ENCODE data around the gene SIPA1L3.

Gene SIPA1L3

DNA sequence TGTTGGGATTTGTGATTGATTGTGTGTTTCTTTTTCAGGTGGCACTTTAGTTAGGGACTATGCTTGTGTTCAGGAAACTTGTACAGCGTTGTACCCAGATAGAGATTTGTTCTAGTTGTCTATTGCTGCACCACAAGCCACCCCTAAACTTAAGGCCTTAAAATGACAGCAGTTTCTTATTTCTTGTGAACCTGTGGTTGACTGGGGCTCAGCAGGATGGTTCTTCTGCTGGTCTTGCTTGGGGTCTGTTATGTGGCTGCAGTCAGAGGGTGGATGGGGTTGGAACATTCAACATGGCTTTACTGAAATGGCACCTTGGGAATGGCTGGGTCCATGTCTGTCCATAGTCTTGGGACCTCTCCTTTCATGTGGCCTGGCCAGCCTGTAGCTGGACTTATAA is 28.3 kb downstream of the SIPA1L3 start:
- H3K4me1 ChIP-seq (ENCODE audit: control insufficient read depth in 1 of 2, insufficient read depth in 1 of 2, low read depth in 1 of 2, low read length in 1 of 2): peaks cover 19% of the 10 kb centered on the region in 2 experiments
- no peak overlapping the region for H3K27ac ChIP-seq
- no peaks in the 10 kb centered on the region for H3K27me3 ChIP-seq
- TF ChIP-seq, protein P1, sequence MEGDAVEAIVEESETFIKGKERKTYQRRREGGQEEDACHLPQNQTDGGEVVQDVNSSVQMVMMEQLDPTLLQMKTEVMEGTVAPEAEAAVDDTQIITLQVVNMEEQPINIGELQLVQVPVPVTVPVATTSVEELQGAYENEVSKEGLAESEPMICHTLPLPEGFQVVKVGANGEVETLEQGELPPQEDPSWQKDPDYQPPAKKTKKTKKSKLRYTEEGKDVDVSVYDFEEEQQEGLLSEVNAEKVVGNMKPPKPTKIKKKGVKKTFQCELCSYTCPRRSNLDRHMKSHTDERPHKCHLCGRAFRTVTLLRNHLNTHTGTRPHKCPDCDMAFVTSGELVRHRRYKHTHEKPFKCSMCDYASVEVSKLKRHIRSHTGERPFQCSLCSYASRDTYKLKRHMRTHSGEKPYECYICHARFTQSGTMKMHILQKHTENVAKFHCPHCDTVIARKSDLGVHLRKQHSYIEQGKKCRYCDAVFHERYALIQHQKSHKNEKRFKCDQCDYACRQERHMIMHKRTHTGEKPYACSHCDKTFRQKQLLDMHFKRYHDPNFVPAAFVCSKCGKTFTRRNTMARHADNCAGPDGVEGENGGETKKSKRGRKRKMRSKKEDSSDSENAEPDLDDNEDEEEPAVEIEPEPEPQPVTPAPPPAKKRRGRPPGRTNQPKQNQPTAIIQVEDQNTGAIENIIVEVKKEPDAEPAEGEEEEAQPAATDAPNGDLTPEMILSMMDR (IDR thresholded peaks at IDR 0.05): no peak
- no peak overlapping the region for H3K4me3 ChIP-seq (ENCODE audit: low read depth in 1 of 2, low read length in 1 of 2)
- H3K9me3 ChIP-seq: no peaks in the 10 kb centered on the region
- H3K36me3 ChIP-seq: no peaks in the 10 kb centered on the region

DNA sequence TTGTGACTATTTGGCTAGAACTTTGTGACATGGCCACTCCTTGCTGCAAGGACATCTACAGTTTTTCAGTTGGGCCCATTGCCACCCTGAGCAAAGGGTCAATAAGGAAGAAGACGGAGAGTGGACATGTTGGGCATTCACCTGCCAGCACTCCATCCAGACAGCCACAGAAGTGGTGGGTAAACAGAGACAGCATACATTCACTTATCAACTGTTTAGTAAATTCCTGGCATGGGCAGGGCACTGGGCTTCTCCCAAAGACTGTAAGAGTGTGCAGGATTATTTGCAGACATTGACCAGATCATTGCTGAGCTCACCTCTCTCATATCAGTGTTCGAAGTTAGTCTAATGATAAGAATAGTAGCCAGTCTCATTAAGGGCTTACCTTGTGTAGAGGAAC is 29.2 kb downstream of the SIPA1L3 start:
- Histone ChIP-seq H3K9me3 (no peaks in the 10 kb centered on the region), H3K4me3 (ENCODE audit: low read depth in 1 of 2, low read length in 1 of 2) (no peak overlapping the region), H3K36me3 (no peaks in the 10 kb centered on the region), H3K27me3 (no peaks in the 10 kb centered on the region), H3K4me1 (ENCODE audit: control insufficient read depth in 1 of 2, insufficient read depth in 1 of 2, low read depth in 1 of 2, low read length in 1 of 2) (peaks cover 19% of the 10 kb centered on the region in 2 experiments), H3K27ac (no peak overlapping the region)
- TF ChIP-seq, protein P1 (IDR thresholded peaks at IDR 0.05): no peak

DNA sequence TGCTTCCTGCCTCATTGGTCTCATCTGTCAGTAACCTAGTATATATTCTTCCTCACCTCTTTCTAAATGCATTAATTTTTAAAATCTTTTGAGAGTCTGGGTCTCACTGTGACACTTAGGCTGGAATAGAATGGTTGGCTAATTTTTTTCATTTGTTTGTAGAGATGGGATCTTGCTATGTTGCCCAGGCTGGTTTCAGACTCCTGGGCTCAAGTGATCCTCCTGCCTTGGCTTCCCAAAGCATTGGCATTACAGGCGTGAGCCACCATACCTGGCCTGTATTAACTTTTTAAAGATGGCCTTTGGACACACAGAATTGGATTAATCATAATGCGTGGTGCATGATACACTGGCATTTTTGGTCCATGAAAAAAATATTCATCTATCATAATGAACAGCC is 29.9 kb downstream of the SIPA1L3 start:
- TF ChIP-seq, protein P1 (IDR thresholded peaks at IDR 0.05): no peak
- H3K9me3 ChIP-seq: no peaks in the 10 kb centered on the region
- no peak overlapping the region for H3K27ac ChIP-seq
- peaks cover 14 to 16% of the 10 kb centered on the region in 2 experiments for H3K4me1 ChIP-seq (ENCODE audit: control insufficient read depth in 1 of 2, insufficient read depth in 1 of 2, low read depth in 1 of 2, low read length in 1 of 2)
- no peak overlapping the region for H3K4me3 ChIP-seq (ENCODE audit: low read depth in 1 of 2, low read length in 1 of 2)
- no peaks in the 10 kb centered on the region for H3K36me3 ChIP-seq
- no peaks in the 10 kb centered on the region for H3K27me3 ChIP-seq

DNA sequence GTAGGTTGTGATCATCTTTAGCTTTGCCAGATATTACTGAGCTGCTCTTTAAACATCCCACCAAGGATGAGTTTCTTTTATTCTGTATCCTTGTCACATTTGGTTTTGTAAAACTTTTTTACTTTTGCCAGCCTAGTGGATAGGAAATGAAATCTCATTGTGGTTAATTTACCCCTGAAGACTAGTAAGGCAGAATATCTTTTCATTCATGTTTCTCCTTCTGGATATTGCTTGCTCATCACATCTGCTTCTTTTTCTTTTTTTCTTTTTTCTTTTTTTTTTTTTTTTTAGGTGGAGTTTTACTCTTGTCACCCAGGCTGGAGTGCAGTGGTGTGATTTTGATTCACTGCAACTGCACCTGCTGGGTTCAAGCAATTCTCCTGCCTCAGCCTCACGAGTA is 31.3 kb downstream of the SIPA1L3 start:
- Histone ChIP-seq H3K4me1 (ENCODE audit: control insufficient read depth in 1 of 2, insufficient read depth in 1 of 2, low read depth in 1 of 2, low read length in 1 of 2) (peaks cover 0 to 1% of the 10 kb centered on the region in 2 experiments), H3K36me3 (peaks cover 3% of the 10 kb centered on the region), H3K27ac (no peak overlapping the region), H3K9me3 (no peaks in the 10 kb centered on the region), H3K4me3 (ENCODE audit: low read depth in 1 of 2, low read length in 1 of 2) (no peak overlapping the region), H3K27me3 (no peaks in the 10 kb centered on the region)
- TF ChIP-seq, protein P1 (IDR thresholded peaks at IDR 0.05): no peak

DNA sequence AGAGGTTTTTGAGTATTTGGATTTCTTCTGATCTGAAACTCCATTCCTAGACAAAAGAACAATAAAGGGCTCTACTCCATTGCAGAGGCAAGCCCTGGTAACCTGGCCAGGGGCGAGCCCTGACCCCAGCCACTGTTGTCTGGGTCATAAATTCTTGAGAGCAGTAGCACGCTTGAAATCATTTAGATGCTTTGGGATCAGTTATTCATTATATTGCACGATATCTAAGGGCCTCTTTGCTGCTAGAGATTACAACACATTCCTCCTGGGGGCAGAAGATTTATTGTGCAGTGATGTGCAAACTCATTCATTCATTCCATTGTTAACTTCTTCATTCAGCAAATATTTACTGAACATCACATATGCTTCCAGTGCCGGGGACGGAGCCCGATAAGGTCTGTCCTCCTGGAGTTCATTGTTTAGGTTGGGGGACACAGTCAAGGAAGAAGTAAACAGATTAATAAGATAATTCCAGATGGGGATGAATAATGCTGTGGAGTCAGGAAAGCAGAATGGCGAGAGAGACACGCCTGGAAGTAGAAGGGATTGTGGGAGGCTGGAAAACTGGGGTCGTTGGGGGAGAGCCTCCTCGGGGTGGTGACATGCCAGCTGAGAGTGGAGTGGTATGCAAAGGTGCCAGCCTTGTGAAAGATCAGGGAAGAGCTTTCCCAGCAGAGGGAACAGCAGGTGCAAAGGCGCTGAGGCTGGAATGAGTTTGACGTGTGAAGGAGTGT is 34.9 kb downstream of the SIPA1L3 start:
- TF ChIP-seq, protein P1 (IDR thresholded peaks at IDR 0.05): no peak
- Histone ChIP-seq H3K9me3 (no peaks in the 10 kb centered on the region), H3K27me3 (no peaks in the 10 kb centered on the region), H3K27ac (no peak overlapping the region), H3K4me3 (ENCODE audit: low read depth in 1 of 2, low read length in 1 of 2) (no peak overlapping the region), H3K4me1 (ENCODE audit: control insufficient read depth in 1 of 2, insufficient read depth in 1 of 2, low read depth in 1 of 2, low read length in 1 of 2) (no peaks in the 10 kb centered on the region), H3K36me3 (peaks cover 6% of the 10 kb centered on the region)
